Skin epidermis (tissue), 12 donors: ENCODE data around the gene ALG14.
A peak's percentile ranks its signal among the peaks of the same experiment; 100 is the strongest.
"Not testable (repeated sequence)": the region's sequence is repeated elsewhere in the genome, so short reads cannot be mapped to it uniquely, and the experiment has no call there.

ENCODE experiments used
- H3K27ac ChIP-seq, 21 experiments: fragments of 200-600 bp; sonication (generic) in 11 of 21; one replicate each; pipeline ENCODE4 v1.5.0; 2020; ENCODE audit warnings: mild to moderate bottlenecking in 3 of 21, inconsistent platforms in 2 of 21, moderate library complexity in 2 of 21
- H3K4me3 ChIP-seq, 7 experiments: fragments of 200-600 bp; sonication (generic) in 2 of 7; one replicate each; pipeline ENCODE4 v1.5.0; 2020; ENCODE audit warnings: inconsistent platforms in 2 of 7, mild to moderate bottlenecking in 2 of 7, moderate library complexity in 1 of 7

Gene ALG14

GRCh38 chr1:94946886-94947285 is 125.9 kb downstream of the ALG14 start:
- H3K27ac ChIP-seq, result peak overlapping the region in 8 of 21 experiments; percentile 4 to 67 (median 34)
- H3K4me3 ChIP-seq, result no peak overlapping the region

GRCh38 chr1:94942171-94943128 is 130.3 kb downstream of the ALG14 start:
- Histone ChIP-seq H3K4me3 (no peak overlapping the region), H3K27ac (no peak overlapping the region)

GRCh38 chr1:94941480-94941879 is 131.3 kb downstream of the ALG14 start:
- H3K27ac ChIP-seq, result not testable (repeated sequence)

GRCh38 chr1:94940738-94941137 is 132.0 kb downstream of the ALG14 start:
- Histone ChIP-seq H3K27ac (no peak overlapping the region), H3K4me3 (no peak overlapping the region)

More at GRCh38 chr1:94941480-94941879, 131.3 kb downstream of the ALG14 start:
- H3K4me3 ChIP-seq, result not testable (repeated sequence)

GRCh38 chr1:94937820-94938219 is 134.9 kb downstream of the ALG14 start:
- Histone ChIP-seq H3K4me3 (no peak overlapping the region), H3K27ac (peak overlapping the region in 10 of 21 experiments; percentile 15 to 64 (median 48))

- no peak overlapping the region for H3K4me3 ChIP-seq
- peak overlapping the region in 1 of 21 experiments; percentile 61 for H3K27ac ChIP-seq
These were observed 135.7 kb downstream of the ALG14 start for GRCh38 chr1:94936861-94937620.

DNA sequence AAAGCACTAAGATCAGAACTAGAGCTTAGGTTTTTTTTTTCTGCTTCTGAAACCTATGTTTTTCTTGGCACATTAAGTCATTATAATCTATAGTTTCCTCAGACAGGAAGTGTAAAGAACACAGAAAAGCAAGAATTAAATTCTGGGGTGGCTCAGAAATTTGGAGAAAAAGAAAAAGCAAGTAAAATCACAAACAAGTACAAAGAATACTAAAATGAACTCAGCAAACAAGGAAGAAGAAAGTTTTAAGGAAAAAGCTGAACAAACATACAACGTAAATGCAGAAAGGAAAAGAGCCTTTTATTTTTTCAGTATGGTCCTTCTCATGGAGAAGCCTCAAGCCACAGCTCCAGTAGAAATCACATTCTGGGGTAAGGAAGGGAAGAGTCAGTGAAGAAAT is 137.3 kb downstream of the ALG14 start:
- no peak overlapping the region for H3K4me3 ChIP-seq
- H3K27ac ChIP-seq, result no peak overlapping the region

DNA sequence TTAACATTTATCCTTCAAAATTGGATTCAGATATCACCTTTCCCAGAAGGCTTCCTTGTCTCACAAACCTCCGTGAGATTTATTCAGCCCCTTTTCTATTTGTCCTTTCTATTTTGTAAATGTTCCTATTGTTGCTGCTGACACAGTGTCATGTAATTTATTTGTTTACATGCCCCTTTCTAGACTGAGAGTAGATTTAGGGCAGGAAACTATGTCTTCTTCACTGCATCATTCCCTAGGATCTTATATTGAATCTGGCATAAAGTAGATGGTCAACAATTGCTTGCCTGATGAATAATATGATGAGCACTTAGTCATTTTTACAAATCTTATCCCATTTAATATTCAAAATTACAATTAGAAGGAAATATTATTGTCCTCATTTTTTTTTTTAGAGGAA is 137.7 kb downstream of the ALG14 start:
- no peak overlapping the region for H3K27ac ChIP-seq
- no peak overlapping the region for H3K4me3 ChIP-seq

- no peak overlapping the region for H3K27ac ChIP-seq
- no peak overlapping the region for H3K4me3 ChIP-seq
These were observed 138.2 kb downstream of the ALG14 start for GRCh38 chr1:94934551-94934950.

DNA sequence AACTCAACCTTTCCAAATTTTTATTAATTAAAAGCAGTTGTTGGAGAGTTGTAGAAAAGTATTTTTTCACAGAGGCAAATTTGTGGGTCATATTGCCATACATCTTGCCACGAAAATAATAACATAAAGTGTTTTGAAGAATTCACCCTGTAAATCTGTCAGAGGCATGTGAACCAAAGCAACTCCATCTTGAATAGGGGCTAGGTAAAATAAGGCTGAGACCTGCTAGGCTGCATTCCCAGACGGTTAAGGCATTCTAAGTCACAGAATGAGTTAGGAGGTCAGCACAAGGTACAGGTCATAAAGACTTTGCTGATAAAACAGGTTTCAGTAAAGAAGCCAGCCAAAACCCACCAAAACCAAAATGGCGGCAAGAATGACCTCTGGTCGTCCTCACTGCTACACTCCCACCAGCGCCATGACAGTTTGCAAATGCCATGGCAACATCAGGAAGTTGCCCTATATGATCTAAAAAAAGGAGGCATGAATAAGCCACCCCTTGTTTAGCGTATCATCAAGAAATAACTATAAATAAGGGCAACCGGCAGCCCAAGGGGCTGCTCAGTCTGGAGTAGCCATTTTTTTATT is 141.4 kb downstream of the ALG14 start:
- Histone ChIP-seq H3K27ac (no peak overlapping the region), H3K4me3 (no peak overlapping the region)

- no peak overlapping the region for H3K27ac ChIP-seq
These were observed 143.2 kb downstream of the ALG14 start for GRCh38 chr1:94929351-94930217.

DNA sequence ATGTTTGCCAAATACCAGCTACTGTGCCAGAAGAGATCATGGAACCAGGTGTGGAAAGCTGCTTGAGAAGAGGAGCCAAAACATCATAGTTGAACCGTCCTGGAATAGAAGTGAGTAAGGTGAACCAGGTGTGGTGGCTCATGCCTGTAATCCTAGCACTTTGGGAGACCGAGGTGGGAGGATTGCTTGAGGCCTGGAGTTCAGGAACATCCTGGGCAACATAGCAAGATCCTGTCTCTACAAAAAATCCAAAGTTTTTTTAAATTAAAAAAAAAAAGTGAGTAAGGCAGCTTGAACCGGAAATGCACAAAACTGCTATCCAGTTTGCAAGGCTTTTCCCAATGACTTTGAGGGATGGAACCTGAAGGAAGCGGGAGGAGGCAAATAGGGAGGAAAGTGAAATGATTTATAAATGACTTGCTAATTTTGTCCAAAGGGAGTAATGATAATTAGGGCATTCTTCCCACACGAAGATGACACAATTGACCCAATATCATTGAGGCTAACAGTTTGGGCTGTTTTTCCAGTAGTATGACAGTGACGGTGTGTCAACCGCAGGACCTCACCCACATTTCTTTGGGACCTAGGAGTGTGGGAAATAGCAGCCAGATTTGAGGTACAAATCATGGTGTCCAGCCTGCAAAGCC is 144.3 kb downstream of the ALG14 start:
- Histone ChIP-seq H3K4me3 (no peak overlapping the region), H3K27ac (peak overlapping the region in 15 of 21 experiments; percentile 62 to 98 (median 94))

More at GRCh38 chr1:94929351-94930217, 143.2 kb downstream of the ALG14 start:
- no peak overlapping the region for H3K4me3 ChIP-seq

DNA sequence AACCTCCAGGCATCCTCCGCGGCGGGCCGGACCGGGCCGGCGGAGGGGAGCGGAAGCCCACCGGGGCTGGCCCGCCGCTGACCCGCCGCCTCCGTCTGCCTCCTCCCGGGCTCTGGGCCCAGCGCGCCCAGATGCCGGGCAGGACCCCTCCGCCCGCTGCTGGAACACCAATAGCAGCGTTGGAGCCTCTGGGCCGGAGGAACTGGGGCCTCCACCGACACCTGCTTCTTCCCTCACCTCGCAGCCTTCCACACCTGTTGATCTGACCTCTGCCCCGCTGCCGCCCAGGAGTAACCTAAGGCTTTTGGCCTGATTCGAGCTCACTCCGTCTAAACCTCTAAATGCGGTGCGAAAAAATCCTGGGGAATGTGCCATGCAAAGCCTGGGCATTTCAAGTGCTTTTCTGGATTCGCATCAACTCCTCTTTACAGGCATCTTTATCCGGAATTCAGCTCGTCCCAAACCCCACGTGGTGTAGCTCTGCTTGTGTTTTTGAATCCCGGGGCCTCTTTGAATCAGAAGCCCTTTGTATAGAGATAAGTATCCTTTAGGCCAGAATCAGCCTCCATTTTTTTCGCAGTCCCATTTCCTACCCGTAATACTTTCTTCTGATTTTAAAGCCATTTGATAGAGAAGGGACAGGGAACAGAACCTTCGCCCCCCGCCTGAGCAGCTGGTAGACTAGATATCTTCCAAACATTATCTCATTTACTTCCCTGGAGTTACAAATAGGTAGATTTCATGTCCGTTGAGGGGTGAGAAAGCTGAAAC is 145.2 kb downstream of the ALG14 start:
- Histone ChIP-seq H3K4me3 (peak overlapping the region; percentile 53 to 86 (median 72)), H3K27ac (peak overlapping the region in 20 of 21 experiments; percentile 48 to 98 (median 92))

GRCh38 chr1:94926915-94927404 is 145.8 kb downstream of the ALG14 start, which contains the start of gene CNN3:
Gene CNN3, minus strand, starts transcription at chr1:94927110. Its CDS starts 216 bp downstream, at chr1:94926894.
- peak within 1 kb of the TSS; percentile 77 to 98 (median 93) for H3K27ac ChIP-seq
- H3K4me3 ChIP-seq, result peak within 1 kb of the TSS; percentile 53 to 86 (median 72)

- Histone ChIP-seq H3K4me3 (peak overlapping the region; percentile 53 to 86 (median 72)), H3K27ac (peak overlapping the region; percentile 77 to 98 (median 93))
These were observed 146.4 kb downstream of the ALG14 start for GRCh38 chr1:94926126-94926914.

DNA sequence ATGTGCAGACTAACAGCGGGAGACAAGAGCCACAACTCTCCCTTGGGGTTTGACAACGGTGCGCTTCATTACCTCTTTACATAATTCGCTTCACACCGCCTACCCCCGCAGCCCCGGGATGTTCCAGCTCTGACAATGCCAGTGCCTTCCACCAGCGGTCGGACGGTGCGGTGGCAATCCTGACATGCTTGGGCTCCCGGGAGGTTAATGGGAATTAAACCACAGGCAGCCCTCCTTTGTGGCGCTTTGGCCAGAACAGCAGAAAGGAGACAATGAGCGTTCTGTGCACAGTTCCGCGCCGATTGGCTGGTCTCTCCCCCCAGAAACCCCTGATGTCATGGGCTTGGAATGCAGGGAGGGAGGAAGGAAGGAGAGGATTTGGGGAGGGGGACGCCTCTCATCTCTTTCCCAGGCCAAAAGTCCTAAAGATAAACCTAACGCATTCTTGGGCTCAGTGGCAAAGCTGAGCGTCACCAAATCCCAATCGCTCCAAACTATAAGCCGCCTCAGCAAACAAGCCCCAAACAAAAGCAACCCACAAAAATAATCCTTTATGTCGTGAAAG is 147.1 kb downstream of the ALG14 start:
- Histone ChIP-seq H3K4me3 (peak overlapping the region; percentile 53 to 86 (median 72)), H3K27ac (peak overlapping the region; percentile 77 to 98 (median 93))
